ENCODE results near the gene ACOT7. TPM values are rescaled to one million over a fixed set of nuclear protein-coding genes. Genes with fewer than 3 reads are reported as not detected.

The ACOT7 gene
- total RNA-seq, 1 experiment from 2014 or later = 165 TPM

DNA sequence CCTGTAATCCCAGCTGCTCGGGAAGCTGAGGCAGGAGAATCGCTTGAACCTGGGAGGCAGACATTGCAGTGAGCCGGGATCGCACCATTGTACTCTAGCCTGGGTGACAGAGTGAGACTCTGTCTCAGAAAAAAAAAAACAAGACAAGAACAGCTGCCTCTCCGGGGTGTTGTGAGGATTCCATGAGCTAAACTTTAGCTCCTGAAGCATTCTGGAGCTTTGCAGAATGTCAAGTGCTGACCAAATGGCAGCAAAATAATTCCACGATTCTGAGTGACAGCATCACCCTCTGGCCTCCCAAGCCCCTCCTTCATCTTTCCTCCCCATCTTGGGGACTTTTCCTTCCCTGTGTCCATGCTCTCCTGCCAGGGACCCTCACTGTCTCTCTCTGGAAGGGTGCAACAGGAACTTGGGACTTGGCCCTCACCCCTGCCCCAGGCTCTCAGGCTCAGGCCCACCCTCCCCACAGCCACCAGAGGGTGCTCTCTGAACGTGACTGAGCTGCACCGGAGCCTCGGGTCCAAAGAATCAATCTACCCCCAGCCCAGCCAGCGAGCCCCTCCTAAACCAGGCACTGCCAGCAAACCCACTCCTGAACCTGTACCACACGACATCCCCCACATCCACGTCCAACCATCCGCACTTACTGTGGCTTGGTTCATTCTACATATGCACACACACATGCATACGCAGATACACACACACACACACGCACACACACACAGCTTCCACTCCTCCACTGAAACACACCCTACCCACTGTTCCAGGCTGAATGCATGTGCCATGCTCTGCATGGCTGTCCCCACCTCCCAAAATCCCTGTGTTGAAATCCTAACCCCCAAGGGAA lies 45.7 kb downstream of the ACOT7 start:
- peak overlapping the region; percentile 65 for H3K9ac ChIP-seq (ENCODE audit: low read length)

GRCh38 chr1:6345460-6345859 lies 48.1 kb downstream of the ACOT7 start:
- TF ChIP-seq EZH2 (IDR thresholded peaks at IDR 0.05; ENCODE audit: low read length, unreplicated experiment) (no peak), EZH2phosphoT487 (IDR thresholded peaks at IDR 0.05; ENCODE audit: borderline replicate concordance, low read length) (no peak)
- TF ChIP-seq, protein P1, sequence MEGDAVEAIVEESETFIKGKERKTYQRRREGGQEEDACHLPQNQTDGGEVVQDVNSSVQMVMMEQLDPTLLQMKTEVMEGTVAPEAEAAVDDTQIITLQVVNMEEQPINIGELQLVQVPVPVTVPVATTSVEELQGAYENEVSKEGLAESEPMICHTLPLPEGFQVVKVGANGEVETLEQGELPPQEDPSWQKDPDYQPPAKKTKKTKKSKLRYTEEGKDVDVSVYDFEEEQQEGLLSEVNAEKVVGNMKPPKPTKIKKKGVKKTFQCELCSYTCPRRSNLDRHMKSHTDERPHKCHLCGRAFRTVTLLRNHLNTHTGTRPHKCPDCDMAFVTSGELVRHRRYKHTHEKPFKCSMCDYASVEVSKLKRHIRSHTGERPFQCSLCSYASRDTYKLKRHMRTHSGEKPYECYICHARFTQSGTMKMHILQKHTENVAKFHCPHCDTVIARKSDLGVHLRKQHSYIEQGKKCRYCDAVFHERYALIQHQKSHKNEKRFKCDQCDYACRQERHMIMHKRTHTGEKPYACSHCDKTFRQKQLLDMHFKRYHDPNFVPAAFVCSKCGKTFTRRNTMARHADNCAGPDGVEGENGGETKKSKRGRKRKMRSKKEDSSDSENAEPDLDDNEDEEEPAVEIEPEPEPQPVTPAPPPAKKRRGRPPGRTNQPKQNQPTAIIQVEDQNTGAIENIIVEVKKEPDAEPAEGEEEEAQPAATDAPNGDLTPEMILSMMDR (conservative IDR thresholded peaks at IDR 0.05; ENCODE audit: low read depth, low read length) = no peak
- no TSS peak for BruUV-seq (replicated peaks)
- Histone ChIP-seq H4K20me1 (ENCODE audit: low read length) (no peaks in the 10 kb centered on the region), H3K4me2 (ENCODE audit: low read length) (no peak overlapping the region), H3K36me3 (ENCODE audit: low read depth, low read length) (peaks cover 3% of the 10 kb centered on the region; the same call in 1 of the 2 replicates), H3K4me1 (ENCODE audit: insufficient read depth, low read length) (peaks cover 35% of the 10 kb centered on the region), H3K27me3 (ENCODE audit: low read length) (no peaks in the 10 kb centered on the region), H3K79me2 (ENCODE audit: low read length) (peaks cover 19% of the 10 kb centered on the region), H3K9ac (ENCODE audit: low read length) (no peak overlapping the region), H3K4me3 (ENCODE audit: low read length) (no peak overlapping the region), H3K9me3 (ENCODE audit: low read length) (no peaks in the 10 kb centered on the region), H3K27ac (ENCODE audit: low read length) (no peak overlapping the region), H3K9me2 (replicated peaks; ENCODE audit: low read length) (no peaks in the 10 kb centered on the region), H3F3A (ENCODE audit: low read length, unreplicated experiment) (peaks cover 3% of the 10 kb centered on the region), H2AFZ (ENCODE audit: low read length) (no peak overlapping the region)
- no peak for DNase-seq
- ChIA-PET POLR2A (ENCODE audit: unreplicated experiment) (no interaction called here), CTCF (no interaction called here)
- no peak for ATAC-seq
- intact Hi-C loops (cut with micrococcal nuclease) = no loop called here

More for the DNA sequence above, 45.7 kb downstream of the ACOT7 start:
- no TSS peak for BruUV-seq (replicated peaks)
- H2AFZ ChIP-seq (ENCODE audit: low read length) = 0 out of 2 replicates have a peak overlapping the region, but pooled peaks have one; percentile 20
- H3K4me1 ChIP-seq (ENCODE audit: insufficient read depth, low read length) = peaks cover 41% of the 10 kb centered on the region
- no peaks in the 10 kb centered on the region for H3K9me2 ChIP-seq (replicated peaks; ENCODE audit: low read length)
- ChIA-PET POLR2A (ENCODE audit: unreplicated experiment) (no interaction called here), CTCF (interaction anchor here (0.6 to 1.9 kb wide), 5 partner anchors 46 to 414 kb away, joined by 3 to 12 read pairs (median 7); partner anchors contain the start of gene ACOT7)
- no peaks in the 10 kb centered on the region for H3K9me3 ChIP-seq (ENCODE audit: low read length)
- H3K4me3 ChIP-seq (ENCODE audit: low read length) = no peak overlapping the region
- peaks cover 40% of the 10 kb centered on the region for H3K79me2 ChIP-seq (ENCODE audit: low read length)
- H3K27ac ChIP-seq (ENCODE audit: low read length) = peak overlapping the region; percentile 88
- H3K36me3 ChIP-seq (ENCODE audit: low read depth, low read length) = peaks cover 3% of the 10 kb centered on the region; the same call in 1 of the 2 replicates
- peaks cover 3% of the 10 kb centered on the region for H3F3A ChIP-seq (ENCODE audit: low read length, unreplicated experiment)
- H4K20me1 ChIP-seq (ENCODE audit: low read length) = no peaks in the 10 kb centered on the region
- ATAC-seq (peak; percentile 7; the same call in 1 of the 2 replicates), DNase-seq (peak; percentile 63)
- no peaks in the 10 kb centered on the region for H3K27me3 ChIP-seq (ENCODE audit: low read length)
- TF ChIP-seq EZH2 (IDR thresholded peaks at IDR 0.05; ENCODE audit: low read length, unreplicated experiment) = no peak
- TF ChIP-seq, protein P1 (conservative IDR thresholded peaks at IDR 0.05; ENCODE audit: low read depth, low read length) = peak; percentile 97
- H3K4me2 ChIP-seq (ENCODE audit: low read length) = peak overlapping the region; percentile 46
- intact Hi-C loops (cut with micrococcal nuclease) = loop anchor here (1.0 to 2.0 kb wide), 2 partner anchors 15 to 56 kb away; no protein-coding TSS in a partner anchor

DNA sequence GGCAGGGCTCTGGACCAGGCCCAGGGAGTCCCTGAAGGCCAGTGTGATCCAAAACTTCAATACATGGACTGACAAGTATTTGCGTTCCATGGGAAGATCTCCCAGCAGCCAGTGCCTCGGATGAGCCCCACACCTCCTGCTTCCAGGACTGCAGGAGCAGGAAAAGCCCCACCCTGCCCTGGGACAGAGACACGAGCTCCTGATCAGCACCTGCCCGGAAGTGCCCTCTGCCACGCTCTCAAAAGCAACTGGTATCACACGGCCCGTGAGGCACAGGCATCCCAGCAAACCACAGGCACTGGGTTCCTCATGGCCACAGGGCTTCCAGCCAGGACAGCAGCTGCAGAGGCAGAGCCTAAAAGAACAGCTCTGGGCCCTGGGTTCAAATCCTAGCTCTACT lies 48.6 kb downstream of the ACOT7 start:
- Histone ChIP-seq H3K4me3 (ENCODE audit: low read length) (no peak overlapping the region), H4K20me1 (ENCODE audit: low read length) (no peaks in the 10 kb centered on the region), H3K36me3 (ENCODE audit: low read depth, low read length) (peaks cover 3% of the 10 kb centered on the region; the same call in 1 of the 2 replicates), H3K4me1 (ENCODE audit: insufficient read depth, low read length) (peaks cover 31% of the 10 kb centered on the region), H3K27ac (ENCODE audit: low read length) (0 out of 2 replicates have a peak overlapping the region, but pooled peaks have one; percentile 3), H3K79me2 (ENCODE audit: low read length) (peaks cover 15% of the 10 kb centered on the region), H2AFZ (ENCODE audit: low read length) (no peak overlapping the region), H3K4me2 (ENCODE audit: low read length) (no peak overlapping the region), H3F3A (ENCODE audit: low read length, unreplicated experiment) (peaks cover 3% of the 10 kb centered on the region), H3K9ac (ENCODE audit: low read length) (0 out of 2 replicates have a peak overlapping the region, but pooled peaks have one; percentile 0), H3K27me3 (ENCODE audit: low read length) (no peaks in the 10 kb centered on the region), H3K9me3 (ENCODE audit: low read length) (no peaks in the 10 kb centered on the region), H3K9me2 (replicated peaks; ENCODE audit: low read length) (no peaks in the 10 kb centered on the region)
- POLR2A ChIA-PET (ENCODE audit: unreplicated experiment) = no interaction called here
- DNase-seq = no peak
- no TSS peak for BruUV-seq (replicated peaks)
- CTCF ChIA-PET = no interaction called here
- TF ChIP-seq, protein P1 (conservative IDR thresholded peaks at IDR 0.05; ENCODE audit: low read depth, low read length) = no peak
- TF ChIP-seq EZH2phosphoT487 (IDR thresholded peaks at IDR 0.05; ENCODE audit: borderline replicate concordance, low read length) (no peak), EZH2 (IDR thresholded peaks at IDR 0.05; ENCODE audit: low read length, unreplicated experiment) (no peak)
- ATAC-seq = no peak
- intact Hi-C loops (cut with micrococcal nuclease) = no loop called here

All from PC-3 (cell line).